Endothelial cell of umbilical vein (primary cell): ENCODE results near the gene CNTNAP2. TPM values are rescaled to one million over a fixed set of nuclear protein-coding genes. Genes with fewer than 3 reads are reported as not detected.

Experiments
- BruUV-seq: library from RNA; stranded (reverse); fragments of 400-500 nt; replicated peaks from 2 replicates; lab custom pipeline; 2021; lab: Mats Ljungman, UMichigan
- CTCF ChIA-PET: fragments of 300-600, 350-600 bp; sonication (Branson Sonifier 250); formaldehyde crosslinking; loops from one replicate; lab custom pipeline; 2021; ENCODE audit warnings: antibody characterized with exemption, inconsistent platforms; lab: Charles Lee
- POLR2A ChIA-PET: fragments of 300-600, 350-600 bp; sonication (Branson Sonifier 250); formaldehyde crosslinking; loops from one replicate; lab custom pipeline; 2021; ENCODE audit warnings: antibody characterized with exemption, inconsistent platforms; lab: Charles Lee
- DNase-seq: peaks from one replicate; pipeline ENCODE4 v3.0.0-alpha.2; 2011; ENCODE audit warnings: low read depth, low spot score
- FAIRE-seq: peaks from 2 replicates; lab custom pipeline; 2011; peaks lifted over from hg19 to GRCh38; lab: Jason Lieb, UNC
- H2AFZ ChIP-seq: 2 replicates; pipeline ENCODE4 v1.6.0; 2012; ENCODE audit warnings: low read depth, low read length, control low read depth, inconsistent platforms
- H3K27ac ChIP-seq: 2 replicates; pipeline ENCODE4 v1.5.1; 2011; ENCODE audit warnings: low read depth, mild to moderate bottlenecking, control low read depth, low read length, moderate library complexity; ENCODE audit not compliant: insufficient read depth
- H3K27me3 ChIP-seq, 2 experiments: 2 replicates each; pipeline versions ENCODE4 v1.6.0 to v1.6.1; 2011; ENCODE audit warnings: low read length in 2 of 2, mixed read lengths in 1 of 2; ENCODE audit not compliant: control insufficient read depth in 2 of 2, insufficient read depth in 2 of 2
- H3K36me3 ChIP-seq, 2 experiments: 2 replicates in 1 of 2; 3 replicates in 1 of 2; pipeline ENCODE4 v1.5.1; 2011; ENCODE audit warnings: low read length in 2 of 2, mild to moderate bottlenecking in 1 of 2, moderate library complexity in 1 of 2; ENCODE audit not compliant: control insufficient read depth in 2 of 2, insufficient read depth in 2 of 2; ENCODE audit errors: extremely low read depth in 1 of 2
- H3K4me1 ChIP-seq: 3 replicates; pipeline ENCODE4 v1.5.1; 2011; ENCODE audit warnings: mild to moderate bottlenecking, low read length; ENCODE audit not compliant: control insufficient read depth, insufficient read depth; ENCODE audit errors: extremely low read depth
- H3K4me2 ChIP-seq: 2 replicates; pipeline ENCODE4 v1.6.1; 2011; ENCODE audit warnings: low read length, control low read depth, mixed read lengths; ENCODE audit not compliant: insufficient read depth
- H3K4me3 ChIP-seq, 3 experiments: fragments of 200-600 bp in 1 of 3; sonication (generic), shearing (Covaris generic) in 1 of 3; replicated peaks in 1 of 3; 2 replicates each; pipeline ENCODE4 v1.5.1; 2011 to 2016; ENCODE audit warnings: control low read depth in 3 of 3, low read length in 3 of 3, mild to moderate bottlenecking in 2 of 3, inconsistent platforms in 1 of 3, low read depth in 1 of 3, moderate library complexity in 1 of 3; ENCODE audit not compliant: insufficient read depth in 1 of 3
- H3K79me2 ChIP-seq: 2 replicates; pipeline ENCODE4 v1.6.0; 2012; ENCODE audit warnings: low read length, inconsistent platforms; ENCODE audit not compliant: control insufficient read depth, insufficient read depth
- H3K9ac ChIP-seq: replicated peaks from 2 replicates; pipeline ENCODE3; 2011; ENCODE audit warnings: low read length, control low read depth; ENCODE audit not compliant: insufficient read depth; ENCODE audit errors: extremely low read depth
- H3K9me1 ChIP-seq: replicated peaks from 3 replicates; pipeline ENCODE4 v1.6.0; 2011; ENCODE audit warnings: mild to moderate bottlenecking, low read length; ENCODE audit not compliant: control insufficient read depth, insufficient read depth; ENCODE audit errors: extremely low read depth
- H3K9me3 ChIP-seq: replicated peaks from 2 replicates; pipeline ENCODE4 v1.5.1; 2012; ENCODE audit warnings: low read length, inconsistent platforms; ENCODE audit not compliant: control insufficient read depth, insufficient read depth
- H4K20me1 ChIP-seq: replicated peaks from 2 replicates; pipeline ENCODE3; 2011; ENCODE audit warnings: mild to moderate bottlenecking, low read length; ENCODE audit not compliant: control insufficient read depth, insufficient read depth; ENCODE audit errors: extremely low read depth
- EZH2 ChIP-seq: IDR thresholded peaks from 2 replicates; pipeline ENCODE4 v1.6.1; 2012; ENCODE audit warnings: borderline replicate concordance, low read depth, mild to moderate bottlenecking, moderate library complexity, low read length, inconsistent platforms; ENCODE audit not compliant: severe bottlenecking
- FOS ChIP-seq: IDR thresholded peaks from 2 replicates; pipeline ENCODE4 v1.6.1; 2011; ENCODE audit warnings: mild to moderate bottlenecking, low read length, moderate library complexity, borderline replicate concordance; ENCODE audit not compliant: insufficient read depth
- GATA2 ChIP-seq: IDR thresholded peaks from 2 replicates; pipeline ENCODE4 v1.7.0; 2011; ENCODE audit warnings: low read depth, mild to moderate bottlenecking, moderate library complexity, mixed read lengths, low read length; ENCODE audit not compliant: insufficient read length, insufficient read depth
- JUN ChIP-seq: IDR thresholded peaks from 2 replicates; pipeline ENCODE4 v1.6.1; 2011; ENCODE audit warnings: borderline replicate concordance, low read depth; ENCODE audit not compliant: insufficient read length, insufficient read depth
- MYC ChIP-seq: IDR thresholded peaks from one replicate; pipeline ENCODE4 v1.6.1; 2011; ENCODE audit warnings: mild to moderate bottlenecking, low read depth, low read length
- POLR2A ChIP-seq: IDR thresholded peaks from 2 replicates; pipeline ENCODE4 v1.6.1; 2012; ENCODE audit warnings: low read depth, mild to moderate bottlenecking, control low read depth, low read length
- POLR2AphosphoS5 ChIP-seq: IDR thresholded peaks from 2 replicates; pipeline ENCODE4 v1.6.1; 2012; ENCODE audit warnings: low read depth, mild to moderate bottlenecking, control low read depth, low read length, moderate library complexity; ENCODE audit not compliant: insufficient read depth
- dilution Hi-C: fragments of 300-500 bp; cut with MboI; formaldehyde crosslinking; loops from one replicate; pipeline ENCODE4 v1.15.0; 2019; ENCODE audit warnings: low sequenced_read_pairs; ENCODE audit not compliant: extremely low pct_ligation_motif_present
- intact Hi-C: fragments of 100-400 bp; cut with micrococcal nuclease; formaldehyde crosslinking; loops from one replicate; pipeline ENCODE4 v1.10.0; 2022
- polyA plus RNA-seq, 4 experiments: library from polyadenylated mRNA; depleted of rRNA in 3 of 4; stranded (reverse) in 3 of 4; unstranded in 1 of 4; fragments of >200 nt; gene quantifications; 2 replicates each; pipeline versions ENCODE4 v1.2.1 to v1.2.3, GENCODE V29; 2011 to 2012; ENCODE audit warnings: missing spikeins in 1 of 4
- total RNA-seq: library from RNA; stranded (reverse); gene quantifications from 2 replicates; pipeline ENCODE4 v1.2.3, GENCODE V29; 2021
- TF ChIP-seq, protein P1 (sequence below): IDR thresholded peaks from 2 replicates; pipeline ENCODE4 v1.6.1; 2011; ENCODE audit not compliant: insufficient read depth, insufficient read length

Gene CNTNAP2
- total and polyA plus RNA-seq, 2 donors (not counting 3 experiments of a cell fraction or from before 2014, with no cell fraction given), result not detected

GRCh38 chr7:147903536-147904218 is 1787.1 kb downstream of the CNTNAP2 start:
- DNase-seq (no peak), FAIRE-seq (no peak)
- dilution Hi-C loops, result no loop called here
- TF ChIP-seq, protein P1, sequence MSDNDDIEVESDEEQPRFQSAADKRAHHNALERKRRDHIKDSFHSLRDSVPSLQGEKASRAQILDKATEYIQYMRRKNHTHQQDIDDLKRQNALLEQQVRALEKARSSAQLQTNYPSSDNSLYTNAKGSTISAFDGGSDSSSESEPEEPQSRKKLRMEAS, result no peak
- Histone ChIP-seq H3K9me3 (peaks cover 2% of the 10 kb centered on the region), H3K36me3 (no peaks in the 10 kb centered on the region), H3K27me3 (no peaks in the 10 kb centered on the region), H3K27ac (no peak overlapping the region), H3K9me1 (no peaks in the 10 kb centered on the region), H2AFZ (no peak overlapping the region), H3K4me3 (no peak overlapping the region), H3K9ac (no peak overlapping the region), H4K20me1 (no peaks in the 10 kb centered on the region), H3K79me2 (no peaks in the 10 kb centered on the region), H3K4me2 (no peak overlapping the region), H3K4me1 (no peaks in the 10 kb centered on the region)
- ChIA-PET POLR2A (no interaction called here), CTCF (no interaction called here)
- intact Hi-C loops, result no loop called here
- BruUV-seq, result no TSS peak

GRCh38 chr7:147904219-147904576 is 1787.6 kb downstream of the CNTNAP2 start:
- Histone ChIP-seq H3K4me3 (no peak overlapping the region), H3K9me1 (no peaks in the 10 kb centered on the region), H3K9ac (no peak overlapping the region), H4K20me1 (no peaks in the 10 kb centered on the region), H3K4me1 (no peaks in the 10 kb centered on the region), H3K4me2 (no peak overlapping the region), H3K79me2 (no peaks in the 10 kb centered on the region), H3K27me3 (no peaks in the 10 kb centered on the region), H3K36me3 (no peaks in the 10 kb centered on the region), H3K9me3 (peaks cover 2% of the 10 kb centered on the region), H2AFZ (no peak overlapping the region), H3K27ac (no peak overlapping the region)
- dilution Hi-C loops, result no loop called here
- POLR2A ChIA-PET, result no interaction called here
- no TSS peak for BruUV-seq
- intact Hi-C loops, result no loop called here
- CTCF ChIA-PET, result no interaction called here
- FAIRE-seq (no peak), DNase-seq (no peak)
- TF ChIP-seq GATA2 (no peak), MYC (no peak), EZH2 (no peak), POLR2AphosphoS5 (no peak), JUN (no peak), POLR2A (no peak), FOS (no peak)
